Stimulated activated effector memory CD8-positive, alpha-beta T cell treated with anti-CD3 and anti-CD28 coated beads, Interleukin-12 subunit alpha, Interleukin-12 subunit beta, amount 100 ng/mL, for 72 hours (primary cell): Measurements from ENCODE around the gene LRRTM4.
"Not testable (repeated sequence)": the region's sequence is repeated elsewhere in the genome, so short reads cannot be mapped to it uniquely, and the experiment has no call there.

Source experiments
- ATAC-seq: fragments of 150-1000 bp; cut with Tn5 transposase; 2 replicates; pipeline ENCODE4 v1.10.0; 2021
- DNase-seq, 2 donors: peaks; one replicate each; pipeline ENCODE4 v3.0.0; 2021 to 2022; ENCODE audit warnings: low spot score in 2 of 2
- H3K27ac Mint-ChIP-seq: one replicate; pipeline ENCODE4 v1.8.0; 2022; ENCODE audit warnings: mild to moderate bottlenecking, mixed read lengths
- H3K36me3 Mint-ChIP-seq: one replicate; pipeline ENCODE4 v1.8.0; 2022; ENCODE audit warnings: mild to moderate bottlenecking, mixed read lengths
- H3K4me1 Mint-ChIP-seq: one replicate; pipeline ENCODE4 v1.8.0; 2022; ENCODE audit warnings: mixed read lengths
- H3K4me3 Mint-ChIP-seq: one replicate; pipeline ENCODE4 v1.8.0; 2022; ENCODE audit warnings: mild to moderate bottlenecking, mixed read lengths
- H3K9me3 Mint-ChIP-seq: one replicate; pipeline ENCODE4 v1.8.0; 2022; ENCODE audit warnings: mixed read lengths

LRRTM4 gene

DNA sequence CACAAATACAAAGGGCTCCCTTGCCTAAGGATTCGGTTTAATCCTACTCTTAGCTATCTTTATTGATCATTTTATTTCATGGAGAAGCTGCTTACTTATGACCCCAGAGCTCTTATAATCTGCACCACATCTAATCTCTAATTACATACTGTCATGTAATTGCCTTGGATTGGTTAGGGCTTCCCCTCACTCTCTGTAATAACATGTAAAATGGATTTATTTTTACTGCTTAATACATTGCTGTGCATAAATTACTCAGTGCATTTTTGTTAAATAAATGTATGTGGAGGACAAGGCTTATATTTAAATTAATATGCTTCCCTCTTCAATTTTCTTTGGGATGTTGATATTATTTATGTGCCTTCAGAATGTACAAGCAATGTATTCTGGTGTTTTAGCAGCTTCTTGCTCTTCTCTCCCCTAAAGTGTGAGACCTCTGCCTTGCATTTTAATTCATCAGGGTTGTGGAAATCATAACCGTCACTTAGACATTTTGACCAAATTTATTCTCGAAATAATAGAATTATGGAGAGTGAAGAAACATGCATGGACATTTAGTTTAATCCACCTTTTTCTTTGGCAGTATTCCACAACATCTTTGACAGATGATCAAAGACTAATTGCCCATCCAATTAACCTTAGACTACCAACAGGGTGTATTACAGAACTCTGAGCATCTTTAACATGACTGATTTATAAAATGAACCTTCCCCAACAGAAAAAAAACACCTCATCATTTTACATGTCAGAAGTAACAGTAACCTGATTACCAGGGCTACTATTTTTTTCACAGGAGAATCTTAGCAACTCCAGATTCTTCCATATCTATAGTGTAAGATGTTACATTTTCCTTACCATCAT is 692.6 kb downstream of the LRRTM4 start:
- H3K4me3 Mint-ChIP-seq = no peak overlapping the region
- H3K9me3 Mint-ChIP-seq = peaks cover 23% of the 10 kb centered on the region
- H3K4me1 Mint-ChIP-seq = no peaks in the 10 kb centered on the region
- H3K36me3 Mint-ChIP-seq = no peaks in the 10 kb centered on the region
- no peak overlapping the region for H3K27ac Mint-ChIP-seq
- DNase-seq (no peak), ATAC-seq (no peak)

DNA sequence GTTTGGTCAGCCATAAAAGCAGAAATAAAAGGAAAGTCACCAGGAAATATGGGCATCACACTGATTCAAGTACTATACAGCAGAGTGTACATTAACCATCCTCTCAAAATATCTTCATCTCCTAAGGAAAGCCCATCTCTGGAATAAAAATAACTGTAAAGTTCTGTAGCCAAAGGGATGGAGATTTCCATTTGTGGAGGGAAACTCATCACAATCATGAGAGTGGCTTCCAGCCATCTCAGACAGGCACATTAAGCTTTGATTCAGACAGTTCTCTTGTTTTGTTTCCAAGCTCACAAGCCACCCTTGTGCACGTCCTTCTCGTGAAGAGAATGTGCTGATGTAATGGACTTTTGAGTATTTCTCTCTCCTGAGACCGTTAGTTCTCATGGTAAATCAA is 695.5 kb downstream of the LRRTM4 start:
- Mint-ChIP-seq H3K36me3 (no peaks in the 10 kb centered on the region), H3K27ac (no peak overlapping the region), H3K9me3 (peaks cover 29% of the 10 kb centered on the region), H3K4me1 (no peaks in the 10 kb centered on the region), H3K4me3 (no peak overlapping the region)
- ATAC-seq (no peak), DNase-seq (no peak)

DNA sequence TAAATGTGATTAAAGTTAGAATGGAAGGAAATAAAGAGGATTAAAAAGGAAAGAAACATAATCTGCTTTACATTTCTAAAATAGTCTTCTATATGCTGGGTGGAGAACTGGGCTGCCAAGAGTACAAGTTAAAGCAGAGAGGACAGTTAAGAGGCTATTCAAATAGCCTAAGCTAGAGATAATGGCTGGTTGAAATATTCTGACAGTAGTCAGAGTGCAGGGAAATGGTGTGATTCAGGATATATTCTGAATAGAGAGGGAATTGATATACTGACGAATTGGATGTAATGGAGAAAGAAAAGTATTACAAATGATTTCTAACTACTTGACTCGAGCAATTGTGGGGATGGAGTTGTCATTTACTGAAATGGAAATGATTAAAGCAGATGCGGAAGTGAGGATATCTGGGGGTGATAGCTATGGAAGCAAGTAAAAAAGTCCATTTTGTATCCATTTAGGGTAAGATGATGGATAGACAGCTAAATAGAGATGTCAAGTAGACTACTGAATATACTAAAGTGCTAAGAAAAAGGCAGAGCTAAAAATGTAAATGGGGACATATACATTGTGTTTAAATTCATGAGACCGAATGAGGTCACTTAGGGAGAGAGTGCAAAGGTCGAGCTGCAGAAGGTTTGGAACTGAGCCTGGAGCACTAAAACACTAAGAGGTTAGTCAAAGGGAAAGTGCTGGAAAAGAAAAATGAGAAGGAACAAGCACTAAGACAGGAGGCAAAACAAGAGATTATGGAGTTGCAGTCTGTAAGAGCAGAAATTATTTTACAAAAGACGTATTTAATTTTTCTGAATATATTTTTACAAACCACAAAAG is 696.8 kb downstream of the LRRTM4 start:
- ATAC-seq = no peak

DNA sequence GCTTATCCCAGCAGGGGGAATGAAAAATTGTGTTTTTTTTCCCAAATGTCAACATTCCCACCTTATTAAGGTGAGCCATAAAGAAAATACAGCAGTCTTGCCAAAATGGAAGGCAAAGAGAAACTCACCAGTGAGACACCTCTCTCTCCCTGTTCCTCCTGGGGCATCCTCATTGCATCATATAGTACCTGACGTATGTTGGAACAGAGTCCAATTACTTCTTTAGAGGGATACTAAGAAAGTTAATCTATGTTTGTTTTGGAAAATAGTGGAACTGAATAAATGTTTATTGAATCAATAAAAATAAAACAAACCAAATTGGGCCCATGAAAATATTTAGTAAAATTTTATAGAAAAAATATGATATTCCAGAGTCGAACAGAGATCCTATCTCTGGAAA is 700.4 kb downstream of the LRRTM4 start:
- Mint-ChIP-seq H3K4me3 (no peak overlapping the region), H3K4me1 (no peaks in the 10 kb centered on the region), H3K9me3 (peaks cover 29% of the 10 kb centered on the region), H3K36me3 (no peaks in the 10 kb centered on the region), H3K27ac (no peak overlapping the region)
- ATAC-seq (no peak), DNase-seq (no peak)

More for the DNA sequence above, 696.8 kb downstream of the LRRTM4 start:
- H3K27ac Mint-ChIP-seq = no peak overlapping the region
- H3K4me3 Mint-ChIP-seq = no peak overlapping the region
- DNase-seq = no peak
- H3K4me1 Mint-ChIP-seq = no peaks in the 10 kb centered on the region
- H3K36me3 Mint-ChIP-seq = no peaks in the 10 kb centered on the region
- H3K9me3 Mint-ChIP-seq = peaks cover 29% of the 10 kb centered on the region

DNA sequence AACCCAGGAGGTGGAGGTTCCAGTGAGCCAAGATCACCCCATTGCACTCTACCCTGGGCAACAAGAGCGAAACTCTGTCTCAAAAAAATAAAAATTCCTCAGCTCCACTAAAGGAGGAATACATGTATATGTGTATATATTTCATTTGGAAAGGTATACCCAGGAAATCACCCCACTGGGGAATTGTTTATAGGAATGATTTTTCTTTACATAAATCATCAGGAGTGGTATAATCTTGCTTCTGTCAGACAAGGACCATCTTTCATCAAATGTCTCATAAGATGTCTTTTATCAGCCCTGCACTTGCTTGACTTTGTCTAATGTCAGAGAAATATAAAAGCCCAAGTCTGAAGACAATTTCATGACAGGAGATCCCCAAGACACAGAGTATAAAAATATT is 709.1 kb downstream of the LRRTM4 start:
- ATAC-seq (no peak), DNase-seq (no peak)
- Mint-ChIP-seq H3K4me1 (no peaks in the 10 kb centered on the region), H3K4me3 (no peak overlapping the region), H3K36me3 (no peaks in the 10 kb centered on the region), H3K27ac (no peak overlapping the region), H3K9me3 (peaks cover 20% of the 10 kb centered on the region)

DNA sequence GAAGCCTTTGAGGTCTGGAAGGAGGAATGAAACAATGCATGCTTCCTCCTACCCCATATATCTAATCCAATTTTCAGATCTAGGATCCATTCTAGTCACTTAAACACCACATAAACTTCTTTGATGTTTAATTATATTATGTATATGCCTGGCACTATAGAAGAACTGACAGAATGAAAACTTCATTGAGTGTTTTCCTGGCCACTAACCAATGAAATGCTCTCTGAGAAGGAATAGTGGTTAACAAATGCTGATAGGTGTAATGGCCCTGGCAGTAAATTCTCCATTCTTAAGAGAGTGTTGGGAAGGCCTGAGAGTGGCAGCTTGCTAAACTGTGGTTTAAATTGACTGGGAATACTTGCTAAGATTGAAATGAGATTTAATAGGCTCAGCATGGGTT is 710.0 kb downstream of the LRRTM4 start:
- Mint-ChIP-seq H3K4me1 (no peaks in the 10 kb centered on the region), H3K27ac (no peak overlapping the region), H3K4me3 (no peak overlapping the region), H3K36me3 (no peaks in the 10 kb centered on the region), H3K9me3 (peaks cover 23% of the 10 kb centered on the region)
- DNase-seq = no peak
- ATAC-seq = no peak

DNA sequence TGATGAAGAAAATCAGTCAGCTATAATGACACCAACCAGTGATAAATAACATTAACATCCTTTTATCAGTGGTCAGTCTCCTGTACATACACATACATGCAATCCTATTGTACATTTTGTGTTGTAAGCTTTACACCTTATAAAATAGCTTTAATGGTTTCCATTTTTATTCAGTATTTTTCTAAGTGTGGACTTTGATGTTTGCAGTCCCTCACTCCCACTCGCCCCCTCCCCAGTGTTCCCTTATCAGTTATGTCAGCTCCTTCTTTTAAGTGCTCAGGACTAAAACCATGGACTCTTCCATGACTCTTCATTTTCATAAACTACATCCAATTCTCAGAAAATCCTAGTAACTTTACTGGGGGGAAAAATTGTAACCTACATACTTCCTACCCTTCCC is 713.0 kb downstream of the LRRTM4 start:
- Mint-ChIP-seq H3K4me3 (no peak overlapping the region), H3K36me3 (no peaks in the 10 kb centered on the region), H3K4me1 (no peaks in the 10 kb centered on the region), H3K9me3 (peaks cover 24% of the 10 kb centered on the region), H3K27ac (no peak overlapping the region)
- DNase-seq = no peak
- ATAC-seq = no peak

DNA sequence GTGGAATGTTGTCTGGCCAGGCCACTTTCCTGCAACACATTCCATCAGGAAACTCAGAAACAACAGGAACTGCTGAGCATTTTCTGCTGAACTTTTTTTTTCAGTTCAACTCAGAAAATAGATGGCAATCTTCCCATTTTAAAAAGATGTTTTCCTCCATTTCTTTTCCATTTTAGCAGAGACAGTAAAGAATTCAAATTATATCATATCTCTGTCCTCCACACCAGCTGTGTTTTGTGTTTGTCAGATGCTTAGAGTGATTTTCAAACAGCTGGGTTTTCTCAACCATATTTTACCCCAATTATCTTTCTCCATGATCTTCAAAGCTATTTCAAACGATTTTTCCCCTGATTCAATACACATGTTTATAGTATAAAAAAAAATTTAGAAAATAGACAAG is 713.4 kb downstream of the LRRTM4 start:
- no peaks in the 10 kb centered on the region for H3K36me3 Mint-ChIP-seq
- DNase-seq = no peak
- no peaks in the 10 kb centered on the region for H3K4me1 Mint-ChIP-seq
- H3K9me3 Mint-ChIP-seq = peaks cover 22% of the 10 kb centered on the region
- H3K27ac Mint-ChIP-seq = no peak overlapping the region
- ATAC-seq = no peak
- H3K4me3 Mint-ChIP-seq = no peak overlapping the region

DNA sequence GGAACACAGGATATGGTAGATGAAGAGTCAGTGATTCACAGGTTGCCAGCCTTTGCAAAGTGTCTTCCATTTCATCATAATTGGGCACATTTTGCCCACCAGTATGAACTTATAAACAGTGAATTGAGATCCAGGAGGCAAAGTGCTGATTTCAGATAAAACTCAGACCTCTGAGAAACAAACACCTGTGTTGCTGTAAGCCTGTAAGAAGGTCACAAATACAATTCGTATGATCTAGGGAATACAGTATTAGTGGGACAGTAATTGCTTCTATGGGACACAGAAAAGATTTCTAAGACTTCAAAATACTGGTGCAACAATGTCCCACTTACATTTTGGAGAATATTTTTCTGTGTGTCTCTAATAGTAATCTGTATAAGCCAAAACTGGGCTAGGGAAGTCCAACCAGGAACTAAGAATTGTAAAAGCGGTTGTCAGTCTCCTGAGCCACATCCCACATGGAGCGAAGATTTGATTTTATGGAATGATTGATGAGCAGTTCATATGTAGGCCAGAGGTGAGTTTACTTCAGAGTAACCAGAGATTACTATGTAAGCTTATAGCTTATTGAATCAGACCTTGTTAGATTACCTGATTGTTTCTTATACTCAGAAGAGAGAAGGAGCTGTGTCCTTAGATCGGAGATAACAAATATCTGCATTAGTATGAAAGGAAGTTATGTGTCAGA is 728.4 kb downstream of the LRRTM4 start:
- H3K4me1 Mint-ChIP-seq = no peaks in the 10 kb centered on the region
- H3K4me3 Mint-ChIP-seq = no peak overlapping the region
- H3K9me3 Mint-ChIP-seq = peaks cover 11% of the 10 kb centered on the region
- H3K27ac Mint-ChIP-seq = no peak overlapping the region
- no peak for ATAC-seq
- no peaks in the 10 kb centered on the region for H3K36me3 Mint-ChIP-seq
- DNase-seq = no peak

DNA sequence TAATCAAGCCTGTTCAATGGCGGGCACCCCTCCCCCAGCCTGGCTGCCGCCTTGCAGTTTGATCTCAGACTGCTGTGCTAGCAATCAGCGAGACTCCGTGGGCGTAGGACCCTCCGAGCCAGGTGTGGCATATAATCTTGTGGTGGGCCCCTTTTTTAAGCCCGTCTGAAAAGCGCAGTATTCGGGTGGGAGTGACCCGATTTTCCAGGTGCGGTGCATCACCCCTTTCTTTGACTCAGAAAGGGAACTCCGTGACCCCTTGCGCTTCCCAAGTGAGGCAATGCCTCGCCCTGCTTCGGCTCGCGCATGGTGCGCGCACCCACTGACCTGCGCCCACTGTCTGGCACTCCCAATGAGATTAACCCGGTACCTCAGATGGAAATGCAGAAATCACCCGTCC is 740.9 kb downstream of the LRRTM4 start:
- not testable (repeated sequence) for H3K9me3 Mint-ChIP-seq, ATAC-seq, H3K4me3 Mint-ChIP-seq, H3K4me1 Mint-ChIP-seq, H3K36me3 Mint-ChIP-seq, H3K27ac Mint-ChIP-seq, DNase-seq

DNA sequence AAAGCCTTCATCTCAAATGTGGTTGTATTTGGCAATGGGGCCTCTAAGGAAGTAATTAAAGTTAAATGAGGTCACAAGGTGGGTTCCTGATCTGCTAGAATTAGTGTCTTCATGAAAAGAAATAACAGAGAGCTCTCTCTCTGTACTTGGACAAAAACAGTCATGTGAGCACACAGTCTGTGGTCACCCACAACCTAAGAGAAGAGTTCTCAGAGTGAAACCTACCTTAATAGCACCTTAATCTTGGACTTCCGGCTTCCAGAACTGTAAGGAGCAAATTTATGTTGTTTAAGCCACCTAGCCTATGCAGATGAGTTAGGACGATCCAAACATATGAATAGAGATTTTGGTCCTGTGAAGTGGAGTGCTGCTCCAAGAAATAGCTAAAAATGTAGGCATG is 758.9 kb downstream of the LRRTM4 start:
- Mint-ChIP-seq H3K4me3 (no peak overlapping the region), H3K4me1 (no peaks in the 10 kb centered on the region), H3K9me3 (peaks cover 23% of the 10 kb centered on the region), H3K27ac (no peak overlapping the region), H3K36me3 (no peaks in the 10 kb centered on the region)
- no peak for ATAC-seq
- no peak for DNase-seq

DNA sequence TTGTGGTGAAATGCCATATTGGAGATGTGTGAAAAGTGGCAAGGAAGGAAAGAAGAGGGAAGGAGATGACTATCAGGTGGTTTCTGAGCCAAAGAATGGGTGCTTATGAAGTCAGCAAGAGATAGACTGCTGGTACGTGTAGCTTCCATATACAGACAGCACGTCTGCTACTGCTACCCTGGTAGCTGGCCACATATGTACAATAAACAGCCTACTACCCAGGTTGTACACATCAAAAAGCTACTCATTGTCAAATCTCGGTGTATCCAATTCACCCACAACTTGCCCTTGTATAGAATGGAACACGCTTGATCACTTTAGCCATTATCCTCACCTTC is 761.8 kb downstream of the LRRTM4 start:
- Mint-ChIP-seq H3K36me3 (no peaks in the 10 kb centered on the region), H3K4me1 (no peaks in the 10 kb centered on the region), H3K9me3 (peaks cover 17% of the 10 kb centered on the region), H3K27ac (no peak overlapping the region), H3K4me3 (no peak overlapping the region)
- ATAC-seq (no peak), DNase-seq (no peak)

DNA sequence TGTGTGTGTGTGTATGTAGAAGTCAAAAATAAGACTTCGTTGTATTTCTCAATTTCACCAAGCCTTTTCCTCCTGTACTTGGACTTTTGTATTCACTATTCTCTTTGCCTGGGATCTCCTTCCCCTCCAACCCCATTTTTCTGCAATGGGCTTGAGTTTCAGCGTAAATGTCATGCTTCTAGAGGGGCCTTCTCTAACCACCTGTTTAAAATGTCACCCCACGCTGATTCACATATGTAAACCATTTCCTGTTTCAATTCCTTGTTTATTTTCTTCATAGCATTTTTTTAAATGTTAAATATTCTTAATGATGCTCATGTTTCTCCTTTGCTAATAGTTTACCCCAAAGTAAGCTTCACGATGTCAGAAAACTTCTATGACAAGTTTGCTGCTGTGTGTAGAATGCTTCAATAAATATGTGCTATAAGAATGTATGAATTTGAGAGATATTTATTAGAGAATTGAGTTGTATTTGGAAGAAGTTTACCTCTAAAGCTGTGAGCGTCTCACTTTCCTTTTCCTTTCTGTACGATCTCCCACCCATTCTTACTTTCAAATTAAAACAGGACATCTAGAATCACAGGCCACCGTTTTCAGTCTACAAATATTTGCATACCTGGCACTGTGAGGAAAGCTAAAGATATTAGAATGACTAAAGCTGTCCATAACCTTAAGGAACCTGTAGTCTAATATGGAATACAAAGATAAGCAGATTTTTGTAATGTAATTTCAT is 762.4 kb downstream of the LRRTM4 start:
- no peaks in the 10 kb centered on the region for H3K4me1 Mint-ChIP-seq
- peaks cover 17% of the 10 kb centered on the region for H3K9me3 Mint-ChIP-seq
- H3K27ac Mint-ChIP-seq = no peak overlapping the region
- no peaks in the 10 kb centered on the region for H3K36me3 Mint-ChIP-seq
- DNase-seq (no peak), ATAC-seq (no peak)
- H3K4me3 Mint-ChIP-seq = no peak overlapping the region

DNA sequence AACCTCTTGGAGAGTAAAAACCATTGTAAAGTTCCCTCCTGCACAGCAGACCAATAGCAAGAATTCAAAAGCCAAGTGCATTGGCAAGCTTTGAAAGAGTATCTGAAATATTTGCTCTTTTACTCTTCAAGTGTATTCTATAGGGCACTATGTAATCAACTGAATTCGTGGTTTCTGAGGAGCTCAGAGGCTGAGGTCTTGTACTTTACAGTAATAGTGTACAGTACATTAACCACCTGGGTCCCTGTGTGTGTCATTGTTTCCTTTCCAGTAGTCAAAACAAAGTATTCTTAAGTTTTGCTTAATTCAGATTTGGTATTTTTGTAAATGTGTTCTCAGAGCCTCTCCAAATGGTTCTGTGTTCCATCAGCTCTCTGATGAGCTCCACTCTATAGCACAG is 769.7 kb downstream of the LRRTM4 start:
- Mint-ChIP-seq H3K4me3 (no peak overlapping the region), H3K9me3 (peaks cover 14% of the 10 kb centered on the region), H3K27ac (no peak overlapping the region)

DNA sequence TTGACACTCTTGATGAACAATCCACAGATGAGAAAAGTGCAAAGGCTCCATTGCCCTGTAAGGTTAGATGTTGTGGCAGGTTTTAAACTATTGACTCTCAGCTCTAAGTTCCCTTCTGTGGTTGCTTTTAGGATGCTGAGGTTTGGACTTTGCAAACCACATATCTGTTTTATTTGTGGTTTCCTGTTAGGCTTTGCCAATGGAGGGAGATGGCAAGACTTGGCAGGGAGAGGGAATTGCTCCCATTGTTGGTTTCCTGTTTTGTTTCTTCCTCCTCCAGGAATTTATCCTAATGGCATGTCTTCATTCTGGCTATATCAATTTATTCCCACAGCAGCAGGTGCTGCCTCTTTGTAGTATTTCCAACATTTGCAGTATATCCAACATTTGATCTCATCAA is 772.3 kb downstream of the LRRTM4 start:
- DNase-seq (no peak), ATAC-seq (no peak)
- Mint-ChIP-seq H3K36me3 (no peaks in the 10 kb centered on the region), H3K4me3 (no peak overlapping the region), H3K9me3 (peaks cover 14% of the 10 kb centered on the region), H3K4me1 (no peaks in the 10 kb centered on the region), H3K27ac (no peak overlapping the region)

More for the DNA sequence above, 769.7 kb downstream of the LRRTM4 start:
- ATAC-seq = no peak
- no peaks in the 10 kb centered on the region for H3K36me3 Mint-ChIP-seq
- H3K4me1 Mint-ChIP-seq = no peaks in the 10 kb centered on the region
- DNase-seq = no peak
